ELF-1 (cell line): Measurements from ENCODE around the gene DIPK1A.

ENCODE experiments used
- DNase-seq: peaks from one replicate; pipeline ENCODE4 v3.0.0-alpha.2; 2016; ENCODE audit warnings: low read depth, low spot score

Gene DIPK1A

DNA sequence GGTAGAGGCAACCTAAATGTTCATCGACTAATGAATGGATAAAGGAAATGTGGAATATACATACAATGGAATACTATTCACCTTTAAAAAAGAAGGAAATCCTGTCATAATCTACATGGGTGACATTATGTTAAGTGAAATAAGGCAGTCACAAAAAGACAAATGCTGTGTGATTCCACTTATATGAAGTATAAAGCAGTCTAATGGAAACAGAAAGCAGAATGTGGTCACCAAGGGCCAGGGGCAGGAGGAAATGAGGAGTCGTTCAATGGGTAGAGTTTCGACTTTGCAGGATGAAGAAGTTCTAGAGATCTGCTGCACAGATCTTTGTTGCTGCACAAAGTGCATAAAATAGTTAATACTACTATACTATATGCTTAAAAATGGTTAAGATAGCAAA is 7.8 kb downstream of the DIPK1A start:
- no peak for DNase-seq

DNA sequence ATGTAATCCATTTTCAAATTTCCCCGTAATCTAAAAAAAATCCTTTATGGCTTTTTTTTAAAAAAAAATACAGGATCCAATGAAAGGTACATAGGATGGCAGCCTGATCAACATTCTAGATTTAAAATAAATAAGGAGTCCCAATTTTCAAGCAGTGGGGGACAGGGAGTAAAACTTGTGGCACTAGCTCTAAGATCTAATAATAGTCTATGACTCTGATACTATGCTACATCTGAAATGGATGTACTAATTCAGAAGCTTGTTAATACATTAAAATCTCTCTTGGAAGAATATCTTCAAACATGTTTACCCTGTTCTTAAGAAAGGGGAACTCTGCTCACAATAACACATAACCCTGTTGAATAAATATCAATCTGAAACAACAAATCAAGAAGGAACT is 8.5 kb downstream of the DIPK1A start:
- no peak for DNase-seq

DNA sequence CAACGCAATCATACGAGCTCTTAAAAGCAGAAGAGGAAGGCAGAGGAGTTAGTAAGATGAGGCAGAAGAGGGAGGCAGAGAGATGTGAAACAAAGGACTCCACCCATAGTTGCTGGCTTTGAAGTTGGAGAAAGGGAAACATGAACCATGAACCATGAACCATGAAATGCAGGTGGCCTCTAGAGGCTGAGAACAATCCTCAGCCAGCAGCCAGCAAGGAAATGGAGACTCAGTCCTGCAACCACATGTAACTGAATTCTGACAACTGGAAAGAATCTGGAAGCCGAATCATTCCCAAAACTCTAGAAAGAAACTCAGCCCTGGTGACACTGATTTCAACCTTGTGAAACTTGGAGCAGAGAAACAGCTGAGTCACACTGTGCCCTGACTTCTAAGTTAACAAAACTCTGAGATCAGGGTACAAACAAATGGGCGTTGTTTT is 10.1 kb downstream of the DIPK1A start:
- DNase-seq, result peak; percentile 14

DNA sequence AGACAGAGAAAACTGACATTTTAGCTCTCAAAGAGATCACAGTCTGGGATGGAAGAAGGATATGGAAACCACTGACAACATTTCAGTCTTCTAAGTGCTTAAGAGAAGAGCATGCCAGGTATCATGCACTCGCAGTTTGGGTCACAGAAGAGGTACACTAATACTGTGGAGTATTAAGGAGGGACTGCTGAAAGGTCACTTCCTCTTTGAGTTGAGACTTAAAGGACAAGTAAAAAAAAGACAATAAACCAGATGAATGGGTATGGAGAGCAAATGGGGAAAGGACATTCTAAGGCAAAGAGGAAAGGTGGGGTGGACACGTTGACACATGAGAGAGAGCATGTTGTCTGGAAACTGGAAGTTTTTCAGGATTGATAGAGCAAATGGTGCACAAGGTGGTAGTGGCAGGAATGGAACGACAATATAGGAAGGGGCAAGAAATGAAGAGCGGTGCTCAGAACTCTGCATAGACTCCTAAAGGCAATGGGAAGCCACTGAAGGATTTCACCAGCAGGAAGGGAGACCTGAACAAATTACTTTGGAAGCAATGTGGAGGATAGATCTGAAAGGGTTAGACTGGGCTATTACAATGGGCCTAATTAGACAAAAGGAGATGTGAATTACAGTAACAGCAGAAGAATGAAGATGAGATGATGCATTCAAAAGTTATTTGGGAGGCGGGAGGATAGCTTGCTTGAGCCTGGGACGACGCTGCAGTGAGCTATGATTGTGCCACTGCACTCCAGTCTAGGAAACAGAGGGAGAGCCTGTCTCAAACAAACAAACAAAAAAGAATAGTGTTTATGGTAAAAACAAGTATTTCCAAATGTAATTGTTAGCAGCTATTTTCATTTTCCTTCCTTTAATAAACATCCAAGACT is 11.1 kb downstream of the DIPK1A start:
- DNase-seq, result no peak

DNA sequence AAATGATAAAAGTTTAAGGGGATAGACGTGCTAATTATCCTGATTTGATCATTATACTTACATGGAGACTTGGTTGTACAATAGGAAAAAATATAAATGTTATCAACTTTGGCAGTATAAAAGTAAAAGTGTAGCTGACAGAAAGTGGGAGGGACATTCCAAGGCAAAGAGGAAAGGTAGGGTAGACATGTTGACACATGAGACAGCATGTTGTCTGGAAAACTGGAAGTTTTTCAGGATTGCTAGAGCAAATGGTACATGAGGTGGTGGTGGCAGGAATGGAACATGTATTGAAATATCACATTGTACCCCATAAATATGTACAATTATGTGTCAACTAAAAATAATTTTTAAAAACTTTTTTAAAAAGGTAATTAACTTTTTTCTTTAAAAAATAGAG is 13.2 kb downstream of the DIPK1A start:
- no peak for DNase-seq

DNA sequence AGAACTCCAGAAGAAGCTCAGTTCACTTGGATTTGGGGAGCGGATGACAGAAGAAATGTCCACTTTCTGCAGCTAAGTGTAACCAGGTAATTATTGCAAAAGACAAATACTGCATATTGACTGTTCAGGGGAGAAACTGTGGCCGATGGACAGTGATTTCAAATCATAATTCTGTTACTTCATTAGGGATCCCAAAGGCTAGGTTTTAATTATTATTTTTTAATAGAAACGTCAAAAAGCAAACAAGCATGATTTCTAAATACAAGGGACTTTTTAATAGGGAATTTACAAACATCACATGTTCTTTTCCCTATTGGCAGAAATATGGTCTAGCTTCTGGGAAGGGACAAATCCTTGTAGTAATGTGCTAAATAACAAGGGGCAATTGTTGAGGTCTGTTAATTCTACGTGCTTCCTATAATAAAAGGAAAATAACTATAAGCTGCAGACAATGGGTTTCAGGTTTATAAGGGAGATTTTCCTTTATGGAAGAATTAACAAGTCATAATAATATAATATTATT is 15.5 kb downstream of the DIPK1A start:
- no peak for DNase-seq

DNA sequence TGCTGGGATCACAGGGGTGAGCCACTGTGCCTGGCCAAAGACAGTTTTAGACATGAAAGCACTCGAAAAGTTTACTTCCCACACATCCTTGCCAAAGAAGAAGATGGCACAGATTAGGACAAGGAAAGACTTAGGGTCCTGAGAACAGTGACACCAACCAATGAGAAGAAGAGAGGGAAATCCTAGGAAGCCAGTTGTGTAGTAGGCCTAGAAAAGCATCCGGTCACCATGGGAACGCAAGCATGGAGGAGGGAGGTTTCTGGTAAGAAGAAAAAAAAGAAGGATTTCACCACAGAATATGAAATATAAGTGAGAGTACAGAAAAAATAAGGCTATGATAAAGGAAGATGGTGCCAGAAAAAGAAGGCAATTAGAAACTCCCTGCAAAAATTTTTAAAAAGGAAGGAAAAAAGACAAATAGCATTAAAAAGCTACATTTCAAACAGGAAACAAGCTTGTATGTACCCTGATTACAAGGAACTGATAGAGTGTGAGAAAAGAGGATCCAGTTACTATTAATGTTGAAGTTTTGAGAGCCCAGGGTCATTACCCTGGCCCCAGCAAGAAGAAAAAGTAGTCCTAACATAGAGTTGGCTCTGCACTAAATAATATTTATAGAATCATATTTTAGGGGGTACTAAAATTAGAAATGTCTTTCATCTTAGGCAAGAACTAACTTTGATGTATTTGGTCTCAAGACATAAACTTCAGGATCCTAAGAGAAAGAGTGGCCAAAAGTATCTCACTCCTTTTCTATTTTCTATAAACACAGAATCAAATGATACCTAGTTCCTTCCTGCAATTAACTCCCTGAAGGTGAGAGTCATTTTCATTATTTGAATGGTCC is 16.1 kb downstream of the DIPK1A start:
- DNase-seq, result no peak

DNA sequence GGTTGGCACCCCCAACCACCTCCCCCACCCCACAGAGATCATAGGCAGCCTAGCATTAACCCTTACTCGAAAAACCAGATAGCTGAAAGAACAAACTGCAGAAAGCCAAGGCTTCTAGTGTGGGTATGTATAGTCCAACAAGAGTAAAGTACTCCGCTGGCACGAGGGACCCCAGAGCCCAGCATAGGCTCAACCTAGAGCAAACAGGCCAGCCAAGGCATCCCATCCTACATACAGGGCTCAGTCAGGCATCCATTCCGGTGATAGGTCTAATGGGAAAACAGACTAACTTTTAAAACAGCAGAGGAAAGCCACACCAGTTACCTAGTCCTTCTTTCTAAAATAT is 17.8 kb downstream of the DIPK1A start:
- DNase-seq, result no peak

DNA sequence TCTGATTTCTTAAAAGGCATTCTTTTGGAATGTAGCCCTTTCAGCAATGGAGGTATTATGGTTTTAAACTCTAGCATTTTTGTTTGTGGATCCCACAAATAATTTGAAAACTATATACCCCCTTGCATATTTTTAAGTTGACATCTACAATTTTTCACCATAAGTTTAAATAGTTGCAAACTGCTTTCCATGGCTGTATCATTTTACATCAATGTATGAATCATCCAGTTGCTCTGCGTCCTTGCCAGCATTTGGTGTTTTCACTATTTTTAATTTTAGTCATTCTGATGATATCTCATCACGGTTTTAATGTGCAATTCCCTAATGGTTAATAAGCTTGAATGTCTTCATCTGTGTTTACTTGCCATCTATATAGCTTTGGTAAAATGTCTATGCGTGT is 20.7 kb downstream of the DIPK1A start:
- no peak for DNase-seq

DNA sequence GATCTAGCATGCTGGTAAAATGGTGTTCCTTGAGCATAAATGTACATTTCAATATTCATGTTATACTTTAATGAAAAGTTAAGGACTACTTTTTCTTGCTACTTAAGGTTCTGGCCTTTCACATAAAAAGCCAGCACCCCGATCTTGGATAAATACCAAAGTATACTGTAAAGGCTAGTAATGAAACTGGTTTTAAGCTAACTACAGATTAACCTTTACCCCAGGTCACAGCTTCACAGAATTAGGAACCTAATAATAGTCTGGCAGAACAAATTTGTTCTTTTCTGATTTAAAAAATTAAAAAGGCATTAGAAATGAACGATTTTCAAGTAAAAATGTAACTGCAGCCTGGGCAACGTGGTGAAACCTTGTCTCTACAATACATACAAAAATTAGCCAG is 23.5 kb downstream of the DIPK1A start:
- no peak for DNase-seq

DNA sequence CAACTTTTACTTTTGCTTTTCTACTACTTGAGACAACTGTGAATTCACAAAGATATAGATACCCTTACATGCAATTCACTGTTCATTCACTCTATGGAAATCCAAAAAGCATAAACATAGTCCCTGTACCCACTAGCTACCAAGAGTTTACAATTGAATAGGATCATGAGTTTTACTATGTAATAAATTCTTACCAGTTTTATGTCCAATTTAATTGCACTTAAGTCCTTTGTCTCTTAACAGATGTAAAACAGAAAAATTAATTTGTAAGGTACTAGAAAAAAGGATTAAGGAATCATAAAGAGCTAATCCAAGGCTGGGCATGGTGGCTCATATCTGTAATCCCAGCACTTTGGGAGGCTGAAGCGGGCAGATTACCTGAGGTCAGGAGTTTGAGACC is 24.4 kb downstream of the DIPK1A start:
- DNase-seq, result no peak

DNA sequence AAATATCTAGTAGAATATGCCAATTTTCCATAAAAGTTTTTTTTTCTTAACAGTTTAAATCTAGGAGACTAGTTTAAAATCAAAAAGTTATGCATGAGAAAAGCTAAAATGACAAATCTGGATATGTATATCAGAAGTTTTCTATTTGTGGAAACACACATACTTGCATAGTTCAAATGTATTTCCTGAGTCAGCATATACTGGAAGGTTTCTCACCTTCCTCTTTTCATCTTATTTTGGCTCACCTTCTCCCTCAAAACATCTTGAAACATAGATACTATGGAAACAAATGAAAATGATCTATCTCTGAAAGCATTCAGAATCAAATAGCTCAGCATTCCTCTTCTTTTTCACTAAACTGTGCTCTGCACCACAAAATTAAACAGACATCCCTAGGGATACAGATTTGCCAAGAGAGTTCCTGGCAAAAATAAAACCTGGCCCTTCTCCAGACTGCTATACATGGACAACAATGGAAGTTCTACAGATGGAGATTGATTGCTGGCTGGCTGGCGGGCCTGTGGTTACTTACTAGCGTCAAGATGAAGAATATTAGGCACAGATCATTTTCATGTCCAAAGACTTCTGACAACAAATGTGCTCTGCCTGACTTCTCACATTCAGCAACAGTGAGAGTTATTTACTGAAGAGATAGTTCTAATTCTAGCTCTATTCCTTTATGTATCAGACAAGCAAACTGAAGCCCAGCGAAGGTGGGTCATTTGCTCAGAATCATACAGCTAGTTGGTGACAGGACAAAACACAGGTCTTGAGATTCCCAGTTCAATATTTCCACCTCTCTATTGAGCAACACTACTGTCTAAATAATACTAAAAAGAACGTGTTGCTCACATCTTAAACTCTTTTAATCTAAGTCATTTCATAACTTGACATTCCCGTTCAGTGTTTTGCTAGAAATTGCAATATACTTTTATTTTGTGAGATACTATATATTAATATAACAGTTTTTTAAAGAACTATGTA is 26.6 kb downstream of the DIPK1A start:
- no peak for DNase-seq

DNA sequence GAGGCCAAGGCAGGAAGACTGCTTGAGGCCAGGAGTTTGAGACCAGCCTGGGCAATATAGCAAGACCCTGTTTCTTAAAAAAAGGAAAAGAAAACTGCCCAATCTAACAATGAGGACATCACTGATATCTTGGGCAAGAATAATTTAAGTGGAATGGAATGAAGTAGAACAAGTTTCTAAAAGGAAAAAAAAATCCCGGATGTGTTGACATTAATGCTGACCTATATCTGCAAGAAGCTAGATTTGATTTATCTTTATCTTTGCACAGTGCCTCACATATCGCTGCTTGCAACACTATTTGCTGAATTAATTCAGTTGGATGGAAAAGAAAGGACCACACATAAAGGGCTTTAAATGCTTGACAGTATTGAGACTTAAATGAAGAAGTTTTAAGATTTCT is 27.8 kb downstream of the DIPK1A start:
- no peak for DNase-seq

DNA sequence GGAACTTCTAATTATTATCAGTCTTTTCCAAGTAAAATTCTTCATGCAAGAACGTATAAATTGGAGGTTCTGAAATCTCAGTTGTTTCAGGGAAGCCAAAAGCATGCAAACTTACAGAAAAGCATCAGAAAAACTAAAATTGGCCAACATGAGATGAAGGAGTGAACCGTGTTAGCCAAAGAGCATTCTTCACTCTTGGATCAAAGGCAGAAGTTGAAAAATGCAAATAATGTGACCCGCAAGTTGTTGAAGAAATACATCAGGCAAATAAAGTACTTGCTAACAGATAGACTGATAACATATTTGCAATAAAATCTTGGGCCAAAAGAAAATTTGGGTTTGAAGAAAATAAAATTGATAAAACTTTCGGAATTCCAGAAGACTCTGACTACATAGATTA is 29.6 kb downstream of the DIPK1A start:
- DNase-seq, result no peak

DNA sequence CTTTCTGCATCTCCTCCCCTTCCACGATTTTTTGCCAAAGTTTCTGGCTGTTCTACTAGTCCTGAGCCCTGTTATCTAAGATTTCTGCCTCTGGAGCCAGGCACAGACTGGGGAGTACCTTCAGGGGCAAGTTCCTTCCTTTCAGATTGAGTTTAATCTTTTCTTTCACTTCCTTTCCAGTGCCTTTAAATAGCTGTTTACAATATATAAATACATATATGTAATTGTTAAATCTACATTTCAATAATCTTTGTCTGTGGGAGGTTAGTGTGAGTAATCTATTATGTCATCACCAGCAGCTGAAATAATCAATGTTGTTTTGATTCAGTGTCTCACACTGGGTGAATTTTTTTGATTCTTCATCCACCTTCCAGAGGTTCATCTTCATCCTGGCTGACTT is 31.8 kb downstream of the DIPK1A start:
- DNase-seq, result no peak

DNA sequence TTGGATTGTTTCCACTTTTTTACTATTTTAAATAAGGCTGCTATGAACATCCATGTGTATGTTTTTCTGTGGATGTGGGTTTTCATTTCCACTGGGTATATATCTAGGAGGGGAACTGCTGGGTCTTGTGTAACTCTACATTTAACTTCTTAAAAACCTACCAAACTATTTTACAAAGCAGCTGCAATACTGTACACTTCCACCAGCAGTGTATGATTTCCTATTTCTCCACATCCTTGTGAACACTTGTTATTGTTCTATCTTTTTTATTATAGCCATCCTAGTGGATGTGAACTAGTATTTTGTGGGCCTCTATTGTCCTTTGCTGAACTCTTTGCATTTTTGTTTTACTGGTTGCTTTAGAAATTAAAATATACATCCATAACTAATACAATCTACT is 33.4 kb downstream of the DIPK1A start:
- DNase-seq, result no peak

DNA sequence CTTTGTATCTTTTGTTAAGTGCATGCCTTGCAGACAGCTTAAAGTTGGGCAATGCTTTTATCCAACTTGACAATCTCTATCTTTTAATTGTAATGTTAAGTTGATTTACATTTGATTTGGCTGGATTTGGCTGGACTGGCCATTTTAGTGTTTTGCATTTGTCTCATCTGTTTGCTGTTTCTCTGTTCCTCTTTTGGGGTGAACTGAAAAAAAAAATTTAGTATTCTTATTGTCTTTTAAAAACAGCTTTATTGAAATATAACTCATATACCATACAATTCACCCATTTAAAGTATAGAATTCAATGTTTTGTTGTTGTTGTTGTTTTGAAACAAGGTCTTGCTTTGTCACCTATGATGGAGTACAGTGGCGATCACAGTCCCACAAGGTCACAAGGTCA is 34.4 kb downstream of the DIPK1A start:
- no peak for DNase-seq

DNA sequence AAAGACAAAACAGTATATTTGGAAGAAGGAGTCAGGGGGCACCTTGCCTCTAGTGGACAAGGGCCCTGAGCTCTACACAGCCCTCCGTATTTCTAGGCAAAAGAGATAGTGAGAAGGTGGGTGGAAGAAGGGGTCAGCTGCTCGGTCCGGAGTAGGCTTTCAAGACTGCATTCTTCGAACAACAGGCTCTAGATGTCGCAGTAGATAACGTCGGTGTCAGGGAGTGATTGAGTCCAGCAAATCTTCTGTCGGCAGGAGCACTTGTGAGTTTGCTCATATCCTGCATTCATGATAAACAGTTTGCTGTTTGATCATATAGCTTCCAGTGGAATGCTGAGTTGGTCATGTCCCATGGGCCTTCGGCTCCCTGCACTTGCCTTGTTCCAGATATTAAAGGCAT is 36.8 kb downstream of the DIPK1A start:
- peak; percentile 61 for DNase-seq

DNA sequence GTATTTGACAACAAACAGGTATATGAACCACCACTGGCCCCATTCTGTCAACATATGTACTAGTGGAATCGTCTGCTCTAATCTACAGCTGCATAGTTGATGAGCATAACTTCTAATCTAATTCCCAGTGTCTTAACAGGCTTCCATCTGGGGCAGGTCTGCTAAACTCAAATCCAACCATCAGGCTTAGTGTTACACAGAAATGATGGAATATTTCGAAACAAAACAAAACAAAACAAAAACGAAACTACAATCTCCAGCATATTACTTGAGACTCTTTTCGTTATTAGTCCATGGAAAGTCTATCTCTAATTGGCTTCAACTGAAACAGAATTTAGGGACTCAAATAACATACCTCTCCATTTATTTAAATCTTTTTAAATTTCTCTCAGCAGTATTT is 37.6 kb downstream of the DIPK1A start:
- no peak for DNase-seq

DNA sequence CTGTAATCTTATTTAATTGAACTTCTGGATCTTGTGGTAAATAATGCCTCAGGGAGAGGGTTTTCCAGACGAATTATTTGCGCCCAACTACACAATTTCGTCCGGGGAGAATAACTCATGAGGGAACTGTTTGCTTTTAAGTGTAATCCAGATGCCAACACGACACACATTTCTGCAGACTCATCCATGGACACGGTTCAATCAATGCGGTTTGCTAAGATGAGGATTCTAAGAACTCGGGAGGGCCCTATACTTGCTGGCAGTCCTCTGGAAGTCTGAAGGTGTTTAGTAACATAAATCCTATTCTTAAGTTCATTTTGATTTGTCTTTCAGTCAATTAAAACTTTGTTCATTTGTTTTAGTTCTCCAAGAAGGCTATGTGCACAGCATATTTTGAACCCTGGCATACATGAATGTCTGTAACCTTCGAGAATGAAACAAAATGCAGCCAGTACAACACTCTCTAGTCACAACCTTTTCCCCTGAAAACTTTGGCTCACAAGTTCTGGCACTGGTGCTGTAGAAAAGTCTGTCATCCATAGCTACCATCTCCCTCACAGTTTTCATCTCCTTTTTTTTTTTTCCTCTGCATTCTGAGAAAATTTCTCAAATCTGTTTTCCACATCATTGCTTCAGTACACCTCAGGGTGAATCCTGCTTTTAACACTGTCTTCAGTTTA is 38.8 kb downstream of the DIPK1A start:
- no peak for DNase-seq
